Muscle of back (tissue), 11 donors: ENCODE results near the gene CYTH3. TPM values are rescaled to one million over a fixed set of nuclear protein-coding genes. Genes with fewer than 3 reads are reported as not detected.

Experiments
- DNase-seq, 3 donors: peaks; one replicate each; pipeline versions ENCODE4 v3.0.0 to v3.0.0-alpha.2; 2013
- polyA plus RNA-seq, 10 donors: library from polyadenylated mRNA; unstranded; fragments of 120-200 nt; gene quantifications; one replicate each; pipeline ENCODE4 v1.2.1, GENCODE V29; 2013; ENCODE audit not compliant: insufficient read length in 10 of 10

CYTH3 gene
- polyA plus RNA-seq, 10 donors, result 28.9 to 46.4 (median 32.9) TPM

- DNase-seq, result no peak
Measured at GRCh38 chr7:6169805-6170520, 102.5 kb downstream of the CYTH3 start.

- no peak for DNase-seq
Measured at GRCh38 chr7:6168477-6168868, 104.0 kb downstream of the CYTH3 start.

GRCh38 chr7:6167587-6168476 lies 104.6 kb downstream of the CYTH3 start:
- DNase-seq, result peak in 1 of 3 donors; percentile 23

- peak in 1 of 3 donors; percentile 26 for DNase-seq
Measured at GRCh38 chr7:6167004-6167551, 105.3 kb downstream of the CYTH3 start.

- DNase-seq, result peak in 1 of 3 donors; percentile 22
Measured at GRCh38 chr7:6166443-6166891, 106.0 kb downstream of the CYTH3 start.

- DNase-seq, result peak in 1 of 3 donors; percentile 22
Measured at GRCh38 chr7:6165521-6166320, 106.7 kb downstream of the CYTH3 start.

- peak in 1 of 3 donors; percentile 39 for DNase-seq
Measured at GRCh38 chr7:6165075-6165474, 107.3 kb downstream of the CYTH3 start.

GRCh38 chr7:6164491-6164890 lies 107.9 kb downstream of the CYTH3 start:
- DNase-seq, result peak in 1 of 3 donors; percentile 55

GRCh38 chr7:6164010-6164409 lies 108.4 kb downstream of the CYTH3 start:
- DNase-seq, result no peak

- no peak for DNase-seq
Measured at GRCh38 chr7:6163402-6163801, 109.0 kb downstream of the CYTH3 start.

- no peak for DNase-seq
Measured at GRCh38 chr7:6162650-6163366, 109.6 kb downstream of the CYTH3 start.

- peak; percentile 41 to 86 (median 78) for DNase-seq
Measured at GRCh38 chr7:6162331-6162620, 110.1 kb downstream of the CYTH3 start.

- peak in 1 of 3 donors; percentile 14 for DNase-seq
Measured at GRCh38 chr7:6161463-6162330, 110.7 kb downstream of the CYTH3 start.

- DNase-seq, result peak; percentile 61 to 84 (median 65)
Measured at GRCh38 chr7:6160191-6160623, 112.2 kb downstream of the CYTH3 start.

- DNase-seq, result no peak
Measured at GRCh38 chr7:6159524-6160031, 112.8 kb downstream of the CYTH3 start.

- DNase-seq, result no peak
Measured at GRCh38 chr7:6159097-6159483, 113.3 kb downstream of the CYTH3 start.

- no peak for DNase-seq
Measured at GRCh38 chr7:6158424-6159096, 113.9 kb downstream of the CYTH3 start.

GRCh38 chr7:6157685-6158423 lies 114.6 kb downstream of the CYTH3 start:
- no peak for DNase-seq

- no peak for DNase-seq
Measured at GRCh38 chr7:6156734-6157133, 115.7 kb downstream of the CYTH3 start.
